Endodermal cell (in vitro differentiated cells): ENCODE measurements around the gene ABCD3. TPM values are rescaled to one million over a fixed set of nuclear protein-coding genes. Genes with fewer than 3 reads are reported as not detected.
A peak's percentile ranks its signal among the peaks of the same experiment; 100 is the strongest.

Experiments
- DNase-seq: peaks from one replicate; pipeline ENCODE4 v3.0.0-alpha.2; 2017
- H3K27ac ChIP-seq: 2 replicates; pipeline ENCODE4 v1.5.1; 2013; ENCODE audit warnings: mild to moderate bottlenecking, low read depth, low read length, moderate library complexity
- H3K27me3 ChIP-seq: 2 replicates; pipeline ENCODE4 v1.6.1; 2013; ENCODE audit warnings: mild to moderate bottlenecking, low read length, moderate library complexity; ENCODE audit not compliant: insufficient read depth, control insufficient read depth, poor library complexity, severe bottlenecking
- H3K36me3 ChIP-seq: 2 replicates; pipeline ENCODE4 v1.7.0; 2013; ENCODE audit warnings: mild to moderate bottlenecking, low read length, moderate library complexity; ENCODE audit not compliant: control insufficient read depth, insufficient read depth
- H3K4me1 ChIP-seq: one replicate; pipeline ENCODE4 v1.7.0; 2013; ENCODE audit warnings: low read length; ENCODE audit not compliant: control insufficient read depth, insufficient read depth
- H3K4me3 ChIP-seq: 2 replicates; pipeline ENCODE4 v1.5.1; 2013; ENCODE audit warnings: mild to moderate bottlenecking, low read length, moderate library complexity
- H3K9ac ChIP-seq: 2 replicates; pipeline ENCODE4 v1.6.1; 2013; ENCODE audit warnings: mild to moderate bottlenecking, low read length, moderate library complexity; ENCODE audit not compliant: poor library complexity, severe bottlenecking; ENCODE audit errors: extremely low read depth
- H3K9me3 ChIP-seq: 2 replicates; pipeline ENCODE4 v1.6.1; 2013; ENCODE audit warnings: mild to moderate bottlenecking, low read length, moderate library complexity; ENCODE audit not compliant: control insufficient read depth
- H3K27ac Mint-ChIP-seq: 2 replicates; pipeline ENCODE4 v1.8.0; 2020; ENCODE audit warnings: mixed read lengths
- H3K27me3 Mint-ChIP-seq: 2 replicates; pipeline ENCODE4 v1.8.0; 2021; ENCODE audit warnings: mild to moderate bottlenecking, mixed read lengths; ENCODE audit not compliant: insufficient read depth
- H3K36me3 Mint-ChIP-seq: 2 replicates; pipeline ENCODE4 v1.8.0; 2020; ENCODE audit warnings: low read depth, mixed read lengths
- H3K4me1 Mint-ChIP-seq: 2 replicates; pipeline ENCODE4 v1.8.0; 2020; ENCODE audit warnings: mixed read lengths
- H3K4me3 Mint-ChIP-seq: 2 replicates; pipeline ENCODE4 v1.8.0; 2020; ENCODE audit warnings: mild to moderate bottlenecking, moderate library complexity, mixed read lengths
- H3K9me3 Mint-ChIP-seq: 2 replicates; pipeline ENCODE4 v1.8.0; 2020; ENCODE audit warnings: mild to moderate bottlenecking, mixed read lengths
- CTCF ChIP-seq: fragments of 200-600 bp; sonication (generic); conservative IDR thresholded peaks from 2 replicates; pipeline ENCODE4 v1.5.0; 2021; ENCODE audit warnings: antibody characterized with exemption, mild to moderate bottlenecking
- WGBS, 2 experiments: methylation state at CpG; one replicate each; pipeline versions ENCODE4 v1.1.5 to v1.1.7; 2013; ENCODE audit warnings: missing lambda C conversion rate in 2 of 2, mixed read lengths in 1 of 2; ENCODE audit not compliant: insufficient coverage in 1 of 2, insufficient read length in 1 of 2; 5-methylcytosine and 5-hydroxymethylcytosine counted together
- total RNA-seq, 2 donors: library from RNA; stranded (reverse); fragmentation: NEBNext Ultra II Directional in 1 of 2; extraction: Animal tissue kit (Norgen Biotek cat#: 25700) in 1 of 2; gene quantifications; 2 replicates in 1 of 2; 3 replicates in 1 of 2; pipeline ENCODE4 v1.2.1, GENCODE V29; 2021

The ABCD3 gene
- total RNA-seq, 2 donors from 2014 or later: 28.1 to 33.3 TPM

DNA sequence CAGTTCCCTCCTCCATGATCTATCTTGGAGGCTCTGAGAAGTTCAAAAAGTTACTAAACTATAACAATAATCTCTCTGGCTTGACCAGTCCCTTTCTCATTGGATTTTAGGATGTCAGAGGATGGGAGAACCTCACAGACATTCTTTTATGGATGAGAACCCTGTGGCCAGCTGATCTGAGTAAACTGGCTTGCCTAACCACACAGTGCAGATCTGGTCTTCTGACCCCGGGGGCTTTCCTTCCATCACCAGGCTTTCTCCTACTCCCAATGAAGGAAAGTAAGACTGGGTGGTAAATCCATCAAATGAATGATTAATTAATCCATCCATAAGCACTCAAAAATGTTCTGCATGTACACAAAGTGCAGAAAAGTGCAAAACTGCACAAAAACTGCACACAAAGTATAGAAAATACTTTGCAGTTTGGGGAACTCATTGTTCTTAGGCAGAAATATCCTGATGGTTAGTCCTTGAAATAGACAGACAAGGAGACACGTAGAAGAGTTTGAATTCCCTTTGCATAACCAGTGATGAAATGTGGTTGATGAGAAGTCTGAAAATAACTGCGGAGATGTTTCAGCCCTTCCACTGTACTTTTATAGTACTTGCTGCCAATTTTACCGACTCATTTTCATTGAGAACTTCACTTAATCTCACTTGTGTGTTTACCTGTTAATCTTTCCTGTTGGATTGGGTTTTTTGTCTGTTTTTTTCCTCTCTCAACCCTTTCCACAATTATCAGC, 125.9 kb downstream of the ABCD3 start:
- Mint-ChIP-seq H3K9me3 (peaks cover 4% of the 10 kb centered on the region), H3K4me3 (no peak overlapping the region), H3K27ac (no peak overlapping the region), H3K36me3 (peaks cover 13% of the 10 kb centered on the region), H3K27me3 (peaks cover 16% of the 10 kb centered on the region), H3K4me1 (peaks cover 50% of the 10 kb centered on the region)
- no peak for TF ChIP-seq CTCF
- Histone ChIP-seq H3K4me3 (peak overlapping the region; percentile 85), H3K36me3 (peaks cover 10% of the 10 kb centered on the region), H3K9me3 (peaks cover 10% of the 10 kb centered on the region), H3K9ac (no peak overlapping the region), H3K27ac (no peak overlapping the region), H3K27me3 (peaks cover 15% of the 10 kb centered on the region), H3K4me1 (peaks cover 9% of the 10 kb centered on the region)
- 83 to 87% methylated on average over 3 to 4 of the region's 4 CpGs for WGBS, 2 experiments
- no peak for DNase-seq

- Histone ChIP-seq H3K36me3 (peaks cover 2% of the 10 kb centered on the region), H3K27ac (no peak overlapping the region), H3K27me3 (peaks cover 11% of the 10 kb centered on the region), H3K4me3 (peak overlapping the region; percentile 85), H3K4me1 (peaks cover 9% of the 10 kb centered on the region), H3K9ac (no peak overlapping the region), H3K9me3 (peaks cover 10% of the 10 kb centered on the region)
- no peak for DNase-seq
- peaks cover 45% of the 10 kb centered on the region for H3K4me1 Mint-ChIP-seq
- WGBS, 2 experiments: 82 to 100% methylated on average over 2 to 4 of the region's 4 CpGs
- TF ChIP-seq CTCF: peak; percentile 49
- peaks cover 5% of the 10 kb centered on the region for H3K36me3 Mint-ChIP-seq
- H3K9me3 Mint-ChIP-seq: peaks cover 4% of the 10 kb centered on the region
- peaks cover 13% of the 10 kb centered on the region for H3K27me3 Mint-ChIP-seq
- H3K4me3 Mint-ChIP-seq: no peak overlapping the region
- no peak overlapping the region for H3K27ac Mint-ChIP-seq
These were observed 126.7 kb downstream of the ABCD3 start for GRCh38 chr1:94544706-94545490.

DNA sequence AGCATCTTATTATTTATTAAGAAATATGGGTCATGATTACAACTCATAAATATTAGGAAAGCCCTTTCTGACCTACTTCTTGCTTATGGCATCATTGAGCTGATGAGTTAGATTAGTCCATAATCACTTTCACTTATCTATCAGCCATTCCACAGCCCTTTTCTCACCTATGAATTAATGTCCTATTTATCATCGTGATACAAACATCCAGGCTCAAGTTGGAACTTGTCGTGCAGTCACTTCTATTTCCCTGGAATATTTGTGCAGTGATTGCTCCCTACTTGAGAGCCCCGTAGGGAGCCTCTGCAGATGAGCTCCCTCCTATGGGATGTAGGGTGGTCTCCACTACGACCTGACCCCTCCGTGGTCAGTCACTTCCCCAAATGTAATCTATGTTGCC, 131.5 kb downstream of the ABCD3 start:
- DNase-seq: no peak
- Mint-ChIP-seq H3K27me3 (no peaks in the 10 kb centered on the region), H3K36me3 (no peaks in the 10 kb centered on the region), H3K4me3 (no peak overlapping the region), H3K9me3 (peaks cover 4% of the 10 kb centered on the region), H3K27ac (no peak overlapping the region), H3K4me1 (peaks cover 57% of the 10 kb centered on the region)
- TF ChIP-seq CTCF: no peak
- no peaks in the 10 kb centered on the region for H3K27me3 ChIP-seq
- no peak overlapping the region for H3K4me3 ChIP-seq
- peaks cover 35% of the 10 kb centered on the region for H3K4me1 ChIP-seq
- no peaks in the 10 kb centered on the region for H3K36me3 ChIP-seq
- WGBS, 2 experiments: 90 to 94% methylated on average over 2 to 5 of the region's 5 CpGs
- no peak overlapping the region for H3K9ac ChIP-seq
- peaks cover 10% of the 10 kb centered on the region for H3K9me3 ChIP-seq
- no peak overlapping the region for H3K27ac ChIP-seq
